Measurements from ENCODE around the gene SORCS2. TPM values are rescaled to one million over a fixed set of nuclear protein-coding genes. Genes with fewer than 3 reads are reported as not detected.

Gene SORCS2
- total and polyA plus RNA-seq, 2 experiments from 2014 or later = 0.38 to 1.4 TPM

DNA sequence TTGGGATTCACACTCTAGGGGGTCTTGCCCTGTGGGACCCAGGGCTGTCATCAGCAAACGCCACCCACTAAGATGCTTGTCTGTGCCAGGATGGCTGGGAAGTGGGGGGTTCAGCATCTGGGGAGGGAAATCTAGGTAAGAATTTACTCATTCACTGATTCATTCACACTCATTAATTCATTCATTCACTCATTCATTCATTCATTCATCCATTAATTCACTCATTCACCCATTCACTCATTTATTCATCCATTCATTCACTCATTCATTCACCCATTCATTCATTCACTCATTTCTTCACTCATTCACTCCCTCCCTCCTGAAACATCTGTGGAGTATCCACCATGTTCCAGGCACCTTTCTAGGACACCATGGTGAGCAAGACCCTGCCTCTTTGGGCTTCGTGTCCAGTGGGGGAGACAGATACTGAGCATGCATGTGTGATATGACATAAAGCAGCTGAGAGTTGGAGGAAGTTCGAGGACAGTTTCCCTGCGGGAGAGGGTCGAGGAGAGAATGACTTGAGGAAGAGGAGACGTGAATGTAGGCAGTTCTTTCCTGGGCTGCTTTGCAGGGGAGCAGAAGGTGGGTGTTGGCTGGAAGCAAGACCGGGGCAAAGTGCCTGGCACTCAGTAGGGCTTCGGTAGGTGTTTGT lies 90.6 kb downstream of the SORCS2 start:
- Histone ChIP-seq H3K4me3 (no peak overlapping the region), H3K9ac (no peak overlapping the region), H3K9me2 (ENCODE audit: insufficient read depth) (no peaks in the 10 kb centered on the region), H3F3A (ENCODE audit: insufficient read depth) (0 out of 2 replicates have a peak, but pooled peaks cover 8% of the 10 kb centered on the region), H3K27ac (no peak overlapping the region), H3K9me3 (ENCODE audit: low read depth) (no peaks in the 10 kb centered on the region), H3K79me2 (ENCODE audit: insufficient read depth) (no peaks in the 10 kb centered on the region), H3K36me3 (ENCODE audit: low read depth) (no peaks in the 10 kb centered on the region), H2AFZ (no peak overlapping the region), H3K27me3 (replicated peaks; ENCODE audit: insufficient read depth) (peaks cover 8% of the 10 kb centered on the region), H3K4me1 (ENCODE audit: insufficient read depth) (peaks cover 20% of the 10 kb centered on the region), H3K4me2 (ENCODE audit: unreplicated experiment) (no peak overlapping the region), H4K20me1 (ENCODE audit: insufficient read depth) (no peaks in the 10 kb centered on the region)
- DNase-seq = no peak
- TF ChIP-seq EZH2 (IDR thresholded peaks at IDR 0.05; ENCODE audit: insufficient read depth, poor library complexity, severe bottlenecking) (no peak), EZH2phosphoT487 (IDR thresholded peaks at IDR 0.05; ENCODE audit: insufficient read depth, low read depth) (no peak)
- in situ Hi-C loops (cut with MboI) = no loop called here
- 84 to 92% methylated on average over 8 of the region's 8 CpGs for WGBS, 2 experiments (ENCODE audit: low coverage in 1 of 2, low lambda C conversion rate in 2 of 2, missing lambda C conversion rate in 2 of 2)

DNA sequence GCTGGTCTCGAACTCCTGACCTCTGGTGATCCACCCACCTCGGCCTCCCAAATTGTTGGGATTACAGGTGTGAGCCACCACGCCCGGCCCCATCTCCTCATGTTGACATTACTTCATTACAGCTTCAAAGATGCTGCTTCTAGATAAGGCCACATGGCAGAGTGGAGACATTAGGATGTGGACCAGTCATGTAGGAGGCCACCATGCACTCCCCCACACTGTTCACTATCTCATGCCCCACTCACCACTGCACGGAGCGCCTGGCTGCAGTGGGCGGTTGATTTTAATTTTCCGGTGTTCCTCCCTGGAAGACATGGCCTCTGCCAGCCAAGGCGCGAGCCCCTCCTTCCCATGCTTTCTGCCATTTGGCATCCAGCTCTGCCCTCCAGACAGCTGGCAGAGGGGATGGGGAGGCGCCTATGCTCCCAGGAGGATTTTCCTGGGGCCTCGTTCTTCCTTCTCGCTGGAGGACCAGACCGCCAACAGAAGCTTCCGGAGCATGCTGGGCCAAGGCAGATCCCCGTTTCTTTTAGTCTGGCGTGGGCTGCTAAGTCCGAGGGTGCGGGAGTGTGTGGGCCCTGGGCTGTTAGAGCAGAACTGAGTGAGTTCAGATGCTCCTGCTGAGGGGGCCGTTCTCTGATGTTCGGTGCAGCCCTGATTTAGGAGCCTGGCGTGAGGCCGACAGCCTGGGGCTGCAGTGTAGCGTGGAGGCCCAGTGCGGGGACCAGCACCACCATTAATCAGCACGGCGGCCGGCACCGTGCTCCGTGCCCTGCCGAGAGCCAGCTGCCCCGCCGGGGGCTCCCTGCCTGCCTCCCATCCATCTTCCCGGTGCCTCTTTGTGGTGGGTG lies 93.1 kb downstream of the SORCS2 start:
- Histone ChIP-seq H3K36me3 (ENCODE audit: low read depth) (no peaks in the 10 kb centered on the region), H2AFZ (no peak overlapping the region), H4K20me1 (ENCODE audit: insufficient read depth) (no peaks in the 10 kb centered on the region), H3K27ac (no peak overlapping the region), H3K9me2 (ENCODE audit: insufficient read depth) (no peaks in the 10 kb centered on the region), H3K9ac (no peak overlapping the region), H3K79me2 (ENCODE audit: insufficient read depth) (no peaks in the 10 kb centered on the region), H3K9me3 (ENCODE audit: low read depth) (no peaks in the 10 kb centered on the region), H3K4me1 (ENCODE audit: insufficient read depth) (peaks cover 10% of the 10 kb centered on the region), H3K4me3 (no peak overlapping the region), H3K27me3 (replicated peaks; ENCODE audit: insufficient read depth) (peaks cover 8% of the 10 kb centered on the region), H3F3A (ENCODE audit: insufficient read depth) (0 out of 2 replicates have a peak, but pooled peaks cover 3% of the 10 kb centered on the region), H3K4me2 (ENCODE audit: unreplicated experiment) (no peak overlapping the region)
- DNase-seq = no peak
- TF ChIP-seq EZH2 (IDR thresholded peaks at IDR 0.05; ENCODE audit: insufficient read depth, poor library complexity, severe bottlenecking) = no peak
- TF ChIP-seq EZH2phosphoT487 (IDR thresholded peaks at IDR 0.05; ENCODE audit: insufficient read depth, low read depth) = no peak
- 52 to 55% methylated on average over 34 of the region's 34 CpGs for WGBS, 2 experiments (ENCODE audit: low coverage in 1 of 2, low lambda C conversion rate in 2 of 2, missing lambda C conversion rate in 2 of 2)
- in situ Hi-C loops (cut with MboI) = no loop called here

- TF ChIP-seq EZH2 (IDR thresholded peaks at IDR 0.05; ENCODE audit: insufficient read depth, poor library complexity, severe bottlenecking) (peak; percentile 4), EZH2phosphoT487 (IDR thresholded peaks at IDR 0.05; ENCODE audit: insufficient read depth, low read depth) (no peak)
- Histone ChIP-seq H3K27ac (no peak overlapping the region), H3K27me3 (replicated peaks; ENCODE audit: insufficient read depth) (peaks cover 8% of the 10 kb centered on the region), H3F3A (ENCODE audit: insufficient read depth) (no peaks in the 10 kb centered on the region), H3K9me3 (ENCODE audit: low read depth) (no peaks in the 10 kb centered on the region), H3K4me1 (ENCODE audit: insufficient read depth) (peaks cover 3% of the 10 kb centered on the region; the same call in 1 of the 2 replicates), H3K36me3 (ENCODE audit: low read depth) (no peaks in the 10 kb centered on the region), H3K9me2 (ENCODE audit: insufficient read depth) (no peaks in the 10 kb centered on the region), H3K4me2 (ENCODE audit: unreplicated experiment) (no peak overlapping the region), H3K9ac (no peak overlapping the region), H3K4me3 (no peak overlapping the region), H3K79me2 (ENCODE audit: insufficient read depth) (no peaks in the 10 kb centered on the region), H2AFZ (no peak overlapping the region), H4K20me1 (ENCODE audit: insufficient read depth) (no peaks in the 10 kb centered on the region)
- peak; percentile 35 for DNase-seq
- 42 to 51% methylated on average over 14 of the region's 14 CpGs for WGBS, 2 experiments (ENCODE audit: low coverage in 1 of 2, low lambda C conversion rate in 2 of 2, missing lambda C conversion rate in 2 of 2)
- in situ Hi-C loops (cut with MboI) = no loop called here
These were observed 93.8 kb downstream of the SORCS2 start for GRCh38 chr4:7286170-7286569.

DNA sequence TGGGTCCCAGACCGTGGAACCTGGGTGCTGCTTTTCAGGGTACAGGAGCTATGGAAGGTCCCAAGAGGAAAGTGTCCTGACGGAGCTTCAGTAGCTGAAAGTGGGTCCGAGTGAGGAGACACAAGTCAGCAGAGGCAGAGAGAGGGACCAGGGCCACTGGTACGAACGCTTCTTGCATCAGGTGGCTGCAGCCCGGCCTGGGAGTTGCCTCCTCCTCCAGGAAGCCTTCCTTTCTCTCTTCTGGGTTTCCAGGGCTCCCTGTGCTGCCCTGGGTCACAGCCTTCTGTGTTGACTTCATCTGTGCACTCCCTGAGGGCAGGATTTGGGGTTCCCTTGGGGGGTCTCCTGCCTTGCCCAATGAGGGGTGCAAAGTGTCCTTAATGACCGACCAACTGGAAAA lies 94.5 kb downstream of the SORCS2 start:
- no peak for DNase-seq
- Histone ChIP-seq H3F3A (ENCODE audit: insufficient read depth) (no peaks in the 10 kb centered on the region), H3K27ac (no peak overlapping the region), H3K4me3 (no peak overlapping the region), H3K27me3 (replicated peaks; ENCODE audit: insufficient read depth) (peaks cover 8% of the 10 kb centered on the region), H3K9me3 (ENCODE audit: low read depth) (no peaks in the 10 kb centered on the region), H3K79me2 (ENCODE audit: insufficient read depth) (no peaks in the 10 kb centered on the region), H3K9me2 (ENCODE audit: insufficient read depth) (no peaks in the 10 kb centered on the region), H3K9ac (no peak overlapping the region), H4K20me1 (ENCODE audit: insufficient read depth) (no peaks in the 10 kb centered on the region), H3K36me3 (ENCODE audit: low read depth) (no peaks in the 10 kb centered on the region), H3K4me1 (ENCODE audit: insufficient read depth) (no peaks in the 10 kb centered on the region), H2AFZ (no peak overlapping the region), H3K4me2 (ENCODE audit: unreplicated experiment) (no peak overlapping the region)
- WGBS, 2 experiments (ENCODE audit: low coverage in 1 of 2, low lambda C conversion rate in 2 of 2, missing lambda C conversion rate in 2 of 2) = 78 to 81% methylated on average over 7 of the region's 7 CpGs
- no peak for TF ChIP-seq EZH2phosphoT487 (IDR thresholded peaks at IDR 0.05; ENCODE audit: insufficient read depth, low read depth)
- TF ChIP-seq EZH2 (IDR thresholded peaks at IDR 0.05; ENCODE audit: insufficient read depth, poor library complexity, severe bottlenecking) = no peak
- in situ Hi-C loops (cut with MboI) = no loop called here

Data from GM23248 (cell line).